GM23338 (cell line): Measurements from ENCODE around the gene CCDC63. TPM values are rescaled to one million over a fixed set of nuclear protein-coding genes. Genes with fewer than 3 reads are reported as not detected.

Source experiments
- ATAC-seq: fragments of 200-7000 bp; cut with Tn5 transposase; 3 replicates; pipeline ENCODE4 v1.9.1; 2020
- DNase-seq: peaks from one replicate; pipeline ENCODE4 v3.0.0-alpha.2; 2015; ENCODE audit warnings: low spot score
- H2AFZ ChIP-seq: fragments of 200-600 bp; sonication (generic); 2 replicates; pipeline ENCODE4 v1.8.0; 2016; ENCODE audit warnings: antibody characterized with exemption, mild to moderate bottlenecking, moderate library complexity
- H3F3A ChIP-seq: fragments of 200-600 bp; sonication (generic); replicated peaks from 2 replicates; pipeline ENCODE4 v1.8.0; 2017; ENCODE audit warnings: antibody characterized with exemption, mixed run types, low read depth
- H3K27ac ChIP-seq: fragments of 200-600 bp; sonication (generic); 2 replicates; pipeline ENCODE4 v1.6.1; 2016; ENCODE audit warnings: low read depth
- H3K27me3 ChIP-seq: fragments of 200-600 bp; sonication (generic); 2 replicates; pipeline ENCODE4 v1.8.0; 2016; ENCODE audit warnings: mild to moderate bottlenecking, mixed run types, moderate library complexity; ENCODE audit not compliant: insufficient read depth
- H3K36me3 ChIP-seq: fragments of 200-600 bp; sonication (generic); 2 replicates; pipeline ENCODE4 v1.8.0; 2016; ENCODE audit warnings: mild to moderate bottlenecking; ENCODE audit not compliant: insufficient read depth
- H3K4me1 ChIP-seq: fragments of 200-600 bp; sonication (generic); 2 replicates; pipeline ENCODE4 v1.8.0; 2016; ENCODE audit warnings: mild to moderate bottlenecking, moderate library complexity; ENCODE audit not compliant: insufficient read depth
- H3K4me2 ChIP-seq: fragments of 200-600 bp; sonication (generic); 2 replicates; pipeline ENCODE4 v1.7.1; 2017; ENCODE audit warnings: mixed run types
- H3K4me3 ChIP-seq: fragments of 200-600 bp; sonication (generic); 2 replicates; pipeline ENCODE4 v1.6.1; 2016; ENCODE audit warnings: mixed run types
- H3K79me2 ChIP-seq: fragments of 200-600 bp; sonication (generic); replicated peaks from 2 replicates; pipeline ENCODE4 v1.8.0; 2017; ENCODE audit warnings: mild to moderate bottlenecking; ENCODE audit not compliant: insufficient read depth
- H3K9me2 ChIP-seq: fragments of 200-600 bp; sonication (generic); 2 replicates; pipeline ENCODE4 v1.8.0; 2017; ENCODE audit not compliant: insufficient read depth
- H4K20me1 ChIP-seq: fragments of 200-600 bp; sonication (generic); replicated peaks from 2 replicates; pipeline ENCODE4 v1.8.0; 2017; ENCODE audit warnings: mild to moderate bottlenecking; ENCODE audit not compliant: insufficient read depth
- H3K27ac Mint-ChIP-seq: 2 replicates; pipeline ENCODE4 v1.8.0; 2020; ENCODE audit warnings: inconsistent platforms, mild to moderate bottlenecking, moderate library complexity, mixed read lengths
- H3K27me3 Mint-ChIP-seq: 3 replicates; pipeline ENCODE4 v1.8.0; 2022; ENCODE audit warnings: low read depth, mild to moderate bottlenecking, moderate library complexity, mixed read lengths, inconsistent platforms; ENCODE audit not compliant: insufficient read depth, poor library complexity
- H3K36me3 Mint-ChIP-seq: 3 replicates; pipeline ENCODE4 v1.8.0; 2021; ENCODE audit warnings: low read depth, mild to moderate bottlenecking, inconsistent platforms, moderate library complexity, mixed read lengths
- H3K4me1 Mint-ChIP-seq: 3 replicates; pipeline ENCODE4 v1.8.0; 2020; ENCODE audit warnings: mild to moderate bottlenecking, inconsistent platforms, mixed read lengths
- H3K4me3 Mint-ChIP-seq: 3 replicates; pipeline ENCODE4 v1.8.0; 2021; ENCODE audit warnings: moderate library complexity, mild to moderate bottlenecking, inconsistent platforms, mixed read lengths
- H3K9me3 Mint-ChIP-seq: 3 replicates; pipeline ENCODE4 v1.8.0; 2020; ENCODE audit warnings: moderate library complexity, mild to moderate bottlenecking, inconsistent platforms, mixed read lengths
- CREB1 ChIP-seq: fragments of 250-450 bp; sonication (Bioruptor Pico); IDR thresholded peaks from 2 replicates; pipeline ENCODE4 v1.5.0; 2020; ENCODE audit warnings: low read depth, mild to moderate bottlenecking, moderate library complexity
- EZH2 ChIP-seq: fragments of 200-600 bp; sonication (generic); IDR thresholded peaks from one replicate; pipeline ENCODE4 v1.8.0; 2017; ENCODE audit warnings: antibody characterized with exemption, mild to moderate bottlenecking, low read depth; ENCODE audit not compliant: unreplicated experiment
- POLR2AphosphoS5 ChIP-seq: IDR thresholded peaks from 2 replicates; pipeline ENCODE4 v1.6.1; 2016; ENCODE audit warnings: antibody characterized with exemption, low read depth
- STAT1 ChIP-seq: IDR thresholded peaks from one replicate; pipeline ENCODE4 v1.6.1; 2016; ENCODE audit warnings: antibody characterized with exemption; ENCODE audit not compliant: unreplicated experiment
- long read RNA-seq: library from polyadenylated mRNA; unstranded; transcript quantifications from one replicate; pipeline ENCODE4 v2.0.0, GENCODE V29; 2020; ENCODE audit not compliant: unreplicated experiment
- polyA plus RNA-seq: library from polyadenylated mRNA; unstranded; fragments of >200 nt; fragmentation: Nextera tagmentation; extraction: Ambion mirVana; gene quantifications from 2 replicates; pipeline ENCODE4 v1.2.1, GENCODE V29; 2016
- total RNA-seq: library from RNA; depleted of rRNA; stranded (reverse); fragments of >200 nt; shearing (Covaris generic); gene quantifications from 2 replicates; pipeline ENCODE4 v1.2.3, GENCODE V29; 2014; rRNA removed
- TF ChIP-seq, protein P1 (sequence below): fragments of 250-450 bp; sonication (Bioruptor Pico); IDR thresholded peaks from 2 replicates; pipeline ENCODE4 v1.5.0; 2020; ENCODE audit warnings: mild to moderate bottlenecking, moderate library complexity
- TF ChIP-seq, protein P2 (sequence below), 2 experiments: fragments of 200-600 bp in 1 of 2; sonication (generic) in 1 of 2; conservative IDR thresholded peaks; 2 replicates each; pipeline versions ENCODE4 v1.5.1 to v1.6.1; 2016 to 2017; ENCODE audit warnings: antibody characterized with exemption in 2 of 2, low read depth in 2 of 2, mild to moderate bottlenecking in 2 of 2, moderate library complexity in 1 of 2

CCDC63 gene
- not detected in 2 replicates for total RNA-seq
- polyA plus RNA-seq = 1.8 and 1.9 TPM in 2 replicates
- long read RNA-seq, partial matches to known transcripts = 1 of 6 reads
- long read RNA-seq, other reads (novel, unspliced or antisense) = 5 of 6 reads

DNA sequence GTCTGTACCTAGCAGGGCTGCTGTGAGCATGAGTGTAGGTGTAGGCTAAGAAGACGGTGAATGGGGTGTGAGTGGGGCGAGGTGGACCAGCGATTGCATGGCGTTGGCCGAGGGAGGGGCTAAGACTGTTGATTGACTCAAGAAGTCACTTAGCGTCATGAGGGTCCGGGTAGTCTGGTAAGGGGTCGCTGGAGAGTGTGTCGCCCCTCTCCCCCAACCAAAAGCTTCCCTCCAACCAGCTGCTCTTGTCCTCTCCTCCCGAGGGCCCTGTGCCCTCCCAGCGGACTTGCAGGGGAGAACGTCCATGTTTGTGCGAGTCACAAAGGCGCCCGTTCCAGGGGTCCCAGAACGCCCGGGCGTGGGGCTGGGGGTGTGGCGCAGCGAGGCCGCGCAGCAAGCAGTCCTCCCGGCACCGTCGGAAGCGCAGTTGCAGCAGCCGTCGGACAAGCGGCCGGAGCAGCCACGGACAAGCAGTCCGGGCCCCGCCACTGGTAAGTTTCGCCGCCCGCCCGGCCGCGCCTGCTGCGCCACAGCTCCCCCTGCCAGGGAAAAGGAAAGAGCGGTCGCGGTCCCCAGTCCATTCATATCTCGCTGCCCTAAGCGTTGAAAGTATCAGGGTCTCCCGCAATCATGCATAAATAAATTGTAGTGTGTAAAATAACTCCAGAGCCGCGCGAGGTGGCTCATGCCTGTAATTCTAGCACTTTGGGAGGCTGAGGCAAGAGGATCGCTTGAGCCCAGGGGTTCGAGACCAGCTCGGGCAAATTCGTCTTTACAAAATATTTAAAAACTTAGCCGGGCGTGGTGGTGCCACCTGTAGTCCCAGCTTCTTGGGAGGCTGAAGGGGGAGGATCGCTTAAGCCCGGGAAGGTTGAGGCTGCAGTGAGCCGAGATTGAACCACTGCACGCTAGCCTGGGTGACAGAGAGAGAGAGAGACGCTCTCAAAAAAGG lies at the start of gene CCDC63:
Gene CCDC63, plus strand, starts transcription at position 373 of the 952 bp plus-strand sequence. CDS start 5,968 bp downstream, outside the sequence.
- H4K20me1 ChIP-seq = no peaks in the 10 kb centered on the region
- no peaks in the 10 kb centered on the region for H3K27me3 ChIP-seq
- no peaks in the 10 kb centered on the region for H3K9me3 Mint-ChIP-seq
- TF ChIP-seq STAT1 (no peak), EZH2 (no peak), POLR2AphosphoS5 (peak; percentile 50), CREB1 (CRISPR knock-in tag) (no peak; the same call in 1 of the 2 replicates)
- TF ChIP-seq, protein P1, sequence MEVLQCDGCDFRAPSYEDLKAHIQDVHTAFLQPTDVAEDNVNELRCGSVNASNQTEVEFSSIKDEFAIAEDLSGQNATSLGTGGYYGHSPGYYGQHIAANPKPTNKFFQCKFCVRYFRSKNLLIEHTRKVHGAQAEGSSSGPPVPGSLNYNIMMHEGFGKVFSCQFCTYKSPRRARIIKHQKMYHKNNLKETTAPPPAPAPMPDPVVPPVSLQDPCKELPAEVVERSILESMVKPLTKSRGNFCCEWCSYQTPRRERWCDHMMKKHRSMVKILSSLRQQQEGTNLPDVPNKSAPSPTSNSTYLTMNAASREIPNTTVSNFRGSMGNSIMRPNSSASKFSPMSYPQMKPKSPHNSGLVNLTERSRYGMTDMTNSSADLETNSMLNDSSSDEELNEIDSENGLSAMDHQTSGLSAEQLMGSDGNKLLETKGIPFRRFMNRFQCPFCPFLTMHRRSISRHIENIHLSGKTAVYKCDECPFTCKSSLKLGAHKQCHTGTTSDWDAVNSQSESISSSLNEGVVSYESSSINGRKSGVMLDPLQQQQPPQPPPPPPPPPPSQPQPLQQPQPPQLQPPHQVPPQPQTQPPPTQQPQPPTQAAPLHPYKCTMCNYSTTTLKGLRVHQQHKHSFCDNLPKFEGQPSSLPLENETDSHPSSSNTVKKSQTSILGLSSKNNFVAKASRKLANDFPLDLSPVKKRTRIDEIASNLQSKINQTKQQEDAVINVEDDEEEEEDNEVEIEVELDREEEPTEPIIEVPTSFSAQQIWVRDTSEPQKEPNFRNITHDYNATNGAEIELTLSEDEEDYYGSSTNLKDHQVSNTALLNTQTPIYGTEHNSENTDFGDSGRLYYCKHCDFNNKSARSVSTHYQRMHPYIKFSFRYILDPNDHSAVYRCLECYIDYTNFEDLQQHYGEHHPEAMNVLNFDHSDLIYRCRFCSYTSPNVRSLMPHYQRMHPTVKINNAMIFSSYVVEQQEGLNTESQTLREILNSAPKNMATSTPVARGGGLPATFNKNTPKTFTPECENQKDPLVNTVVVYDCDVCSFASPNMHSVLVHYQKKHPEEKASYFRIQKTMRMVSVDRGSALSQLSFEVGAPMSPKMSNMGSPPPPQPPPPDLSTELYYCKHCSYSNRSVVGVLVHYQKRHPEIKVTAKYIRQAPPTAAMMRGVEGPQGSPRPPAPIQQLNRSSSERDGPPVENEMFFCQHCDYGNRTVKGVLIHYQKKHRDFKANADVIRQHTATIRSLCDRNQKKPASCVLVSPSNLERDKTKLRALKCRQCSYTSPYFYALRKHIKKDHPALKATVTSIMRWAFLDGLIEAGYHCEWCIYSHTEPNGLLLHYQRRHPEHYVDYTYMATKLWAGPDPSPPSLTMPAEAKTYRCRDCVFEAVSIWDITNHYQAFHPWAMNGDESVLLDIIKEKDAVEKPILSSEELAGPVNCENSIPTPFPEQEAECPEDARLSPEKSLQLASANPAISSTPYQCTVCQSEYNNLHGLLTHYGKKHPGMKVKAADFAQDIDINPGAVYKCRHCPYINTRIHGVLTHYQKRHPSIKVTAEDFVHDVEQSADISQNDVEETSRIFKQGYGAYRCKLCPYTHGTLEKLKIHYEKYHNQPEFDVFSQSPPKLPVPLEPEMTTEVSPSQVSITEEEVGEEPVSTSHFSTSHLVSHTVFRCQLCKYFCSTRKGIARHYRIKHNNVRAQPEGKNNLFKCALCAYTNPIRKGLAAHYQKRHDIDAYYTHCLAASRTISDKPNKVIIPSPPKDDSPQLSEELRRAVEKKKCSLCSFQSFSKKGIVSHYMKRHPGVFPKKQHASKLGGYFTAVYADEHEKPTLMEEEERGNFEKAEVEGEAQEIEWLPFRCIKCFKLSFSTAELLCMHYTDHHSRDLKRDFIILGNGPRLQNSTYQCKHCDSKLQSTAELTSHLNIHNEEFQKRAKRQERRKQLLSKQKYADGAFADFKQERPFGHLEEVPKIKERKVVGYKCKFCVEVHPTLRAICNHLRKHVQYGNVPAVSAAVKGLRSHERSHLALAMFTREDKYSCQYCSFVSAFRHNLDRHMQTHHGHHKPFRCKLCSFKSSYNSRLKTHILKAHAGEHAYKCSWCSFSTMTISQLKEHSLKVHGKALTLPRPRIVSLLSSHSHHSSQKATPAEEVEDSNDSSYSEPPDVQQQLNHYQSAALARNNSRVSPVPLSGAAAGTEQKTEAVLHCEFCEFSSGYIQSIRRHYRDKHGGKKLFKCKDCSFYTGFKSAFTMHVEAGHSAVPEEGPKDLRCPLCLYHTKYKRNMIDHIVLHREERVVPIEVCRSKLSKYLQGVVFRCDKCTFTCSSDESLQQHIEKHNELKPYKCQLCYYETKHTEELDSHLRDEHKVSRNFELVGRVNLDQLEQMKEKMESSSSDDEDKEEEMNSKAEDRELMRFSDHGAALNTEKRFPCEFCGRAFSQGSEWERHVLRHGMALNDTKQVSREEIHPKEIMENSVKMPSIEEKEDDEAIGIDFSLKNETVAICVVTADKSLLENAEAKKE = no peak
- TF ChIP-seq, protein P2, sequence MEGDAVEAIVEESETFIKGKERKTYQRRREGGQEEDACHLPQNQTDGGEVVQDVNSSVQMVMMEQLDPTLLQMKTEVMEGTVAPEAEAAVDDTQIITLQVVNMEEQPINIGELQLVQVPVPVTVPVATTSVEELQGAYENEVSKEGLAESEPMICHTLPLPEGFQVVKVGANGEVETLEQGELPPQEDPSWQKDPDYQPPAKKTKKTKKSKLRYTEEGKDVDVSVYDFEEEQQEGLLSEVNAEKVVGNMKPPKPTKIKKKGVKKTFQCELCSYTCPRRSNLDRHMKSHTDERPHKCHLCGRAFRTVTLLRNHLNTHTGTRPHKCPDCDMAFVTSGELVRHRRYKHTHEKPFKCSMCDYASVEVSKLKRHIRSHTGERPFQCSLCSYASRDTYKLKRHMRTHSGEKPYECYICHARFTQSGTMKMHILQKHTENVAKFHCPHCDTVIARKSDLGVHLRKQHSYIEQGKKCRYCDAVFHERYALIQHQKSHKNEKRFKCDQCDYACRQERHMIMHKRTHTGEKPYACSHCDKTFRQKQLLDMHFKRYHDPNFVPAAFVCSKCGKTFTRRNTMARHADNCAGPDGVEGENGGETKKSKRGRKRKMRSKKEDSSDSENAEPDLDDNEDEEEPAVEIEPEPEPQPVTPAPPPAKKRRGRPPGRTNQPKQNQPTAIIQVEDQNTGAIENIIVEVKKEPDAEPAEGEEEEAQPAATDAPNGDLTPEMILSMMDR (conservative IDR thresholded peaks at IDR 0.05; ENCODE audit: low read depth in 2 of 2) = peak; percentile 51 to 63
- no peaks in the 10 kb centered on the region for H3K79me2 ChIP-seq
- no peaks in the 10 kb centered on the region for H3F3A ChIP-seq
- H3K27ac Mint-ChIP-seq = peak within 1 kb of the TSS; percentile 88
- peak within 1 kb of the TSS; percentile 74 for H3K4me2 ChIP-seq
- no peaks in the 10 kb centered on the region for H3K36me3 Mint-ChIP-seq
- DNase-seq (peak; percentile 87), ATAC-seq (peak; percentile 91)
- no peaks in the 10 kb centered on the region for H3K9me2 ChIP-seq
- peaks cover 15% of the 10 kb centered on the region for H3K27me3 Mint-ChIP-seq
- peak within 1 kb of the TSS; percentile 74 for H3K4me3 ChIP-seq
- no peaks in the 10 kb centered on the region for H3K36me3 ChIP-seq
- peak within 1 kb of the TSS; percentile 98 for H2AFZ ChIP-seq
- peaks cover 16% of the 10 kb centered on the region for H3K4me1 Mint-ChIP-seq
- peak within 1 kb of the TSS; percentile 43; the same call in 1 of the 2 replicates for H3K27ac ChIP-seq
- peaks cover 6% of the 10 kb centered on the region; the same call in 1 of the 2 replicates for H3K4me1 ChIP-seq
- H3K4me3 Mint-ChIP-seq = peak within 1 kb of the TSS; percentile 81
